ENCODE data around the gene HELZ2.

Gene HELZ2

DNA sequence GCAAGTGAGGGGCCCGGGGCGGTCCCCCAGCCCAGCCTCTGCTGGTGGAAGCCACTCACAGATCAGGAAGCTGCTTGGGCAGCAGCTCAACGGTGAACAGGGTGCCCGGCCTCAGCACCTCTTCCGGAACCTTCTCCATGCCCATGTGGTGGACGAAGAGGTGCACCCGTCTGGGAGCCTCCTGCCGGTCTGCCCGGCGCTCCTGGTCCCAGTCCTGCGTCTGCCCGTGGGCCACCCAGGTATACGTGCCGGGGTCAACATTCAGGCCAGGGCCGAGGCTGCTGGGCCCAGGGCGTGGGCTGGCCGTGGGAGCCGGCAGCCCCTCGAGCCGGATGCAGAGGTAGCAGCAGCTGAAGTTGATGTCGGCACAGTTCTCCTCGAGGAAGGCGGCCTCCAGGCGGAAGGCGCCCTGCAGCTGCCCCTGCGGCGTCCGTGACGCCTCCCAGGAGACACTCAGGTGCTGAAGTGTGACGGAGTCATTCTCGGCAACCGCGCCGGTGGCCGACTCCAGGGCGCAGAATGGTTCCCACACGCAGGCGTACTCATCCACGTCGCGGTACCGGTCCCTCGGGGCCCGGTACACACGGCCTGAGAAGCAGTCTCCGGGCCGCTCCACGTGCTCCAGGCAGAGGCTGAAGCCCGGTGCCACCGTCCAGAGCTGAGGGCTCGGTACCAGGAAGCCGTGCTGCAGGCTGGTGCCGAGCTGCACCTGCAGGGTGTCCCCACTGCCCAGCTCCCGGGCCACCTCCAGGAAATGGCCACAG is 11.4 kb downstream of the HELZ2 start:
- TF ChIP-seq, protein P1, sequence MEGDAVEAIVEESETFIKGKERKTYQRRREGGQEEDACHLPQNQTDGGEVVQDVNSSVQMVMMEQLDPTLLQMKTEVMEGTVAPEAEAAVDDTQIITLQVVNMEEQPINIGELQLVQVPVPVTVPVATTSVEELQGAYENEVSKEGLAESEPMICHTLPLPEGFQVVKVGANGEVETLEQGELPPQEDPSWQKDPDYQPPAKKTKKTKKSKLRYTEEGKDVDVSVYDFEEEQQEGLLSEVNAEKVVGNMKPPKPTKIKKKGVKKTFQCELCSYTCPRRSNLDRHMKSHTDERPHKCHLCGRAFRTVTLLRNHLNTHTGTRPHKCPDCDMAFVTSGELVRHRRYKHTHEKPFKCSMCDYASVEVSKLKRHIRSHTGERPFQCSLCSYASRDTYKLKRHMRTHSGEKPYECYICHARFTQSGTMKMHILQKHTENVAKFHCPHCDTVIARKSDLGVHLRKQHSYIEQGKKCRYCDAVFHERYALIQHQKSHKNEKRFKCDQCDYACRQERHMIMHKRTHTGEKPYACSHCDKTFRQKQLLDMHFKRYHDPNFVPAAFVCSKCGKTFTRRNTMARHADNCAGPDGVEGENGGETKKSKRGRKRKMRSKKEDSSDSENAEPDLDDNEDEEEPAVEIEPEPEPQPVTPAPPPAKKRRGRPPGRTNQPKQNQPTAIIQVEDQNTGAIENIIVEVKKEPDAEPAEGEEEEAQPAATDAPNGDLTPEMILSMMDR (IDR thresholded peaks at IDR 0.05): no peak

DNA sequence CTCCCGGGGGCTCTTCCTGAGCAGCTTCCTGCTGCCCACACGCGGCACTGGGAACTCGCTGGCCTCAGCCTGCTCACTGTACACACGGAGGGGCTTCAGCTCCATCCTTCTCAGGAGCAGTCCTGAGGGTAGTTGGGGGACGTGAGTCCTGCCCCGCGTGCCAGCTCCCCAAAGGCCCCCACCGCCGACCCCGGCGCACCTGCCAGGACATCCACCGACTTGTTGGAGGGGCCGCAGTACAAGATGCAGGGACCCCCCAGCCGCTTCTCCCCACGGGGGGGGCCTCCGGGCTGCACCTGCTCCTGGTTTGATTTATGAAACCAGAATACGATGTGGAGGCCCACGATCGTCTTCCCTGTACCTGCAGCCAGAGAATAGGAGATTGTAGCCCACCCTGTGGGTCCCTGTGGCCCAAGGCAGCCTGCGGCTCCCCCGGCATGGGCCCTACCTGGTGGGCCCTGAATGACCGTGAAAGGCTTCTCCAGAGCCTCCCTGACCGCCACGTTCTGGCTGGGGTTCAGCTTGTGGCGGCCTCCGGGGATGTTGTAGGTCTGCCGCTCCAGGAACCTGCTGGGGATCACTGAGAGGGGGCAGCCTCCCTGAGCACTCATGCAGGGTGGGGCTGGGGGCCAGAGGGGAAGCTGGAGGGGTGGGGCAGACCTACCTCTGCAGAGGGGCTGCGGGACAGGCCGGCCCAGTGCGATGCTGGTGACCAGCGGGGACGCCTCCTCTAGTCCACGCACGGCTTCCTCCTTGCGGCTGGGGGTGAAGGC is 12.2 kb downstream of the HELZ2 start:
- TF ChIP-seq, protein P1 (IDR thresholded peaks at IDR 0.05): no peak

DNA sequence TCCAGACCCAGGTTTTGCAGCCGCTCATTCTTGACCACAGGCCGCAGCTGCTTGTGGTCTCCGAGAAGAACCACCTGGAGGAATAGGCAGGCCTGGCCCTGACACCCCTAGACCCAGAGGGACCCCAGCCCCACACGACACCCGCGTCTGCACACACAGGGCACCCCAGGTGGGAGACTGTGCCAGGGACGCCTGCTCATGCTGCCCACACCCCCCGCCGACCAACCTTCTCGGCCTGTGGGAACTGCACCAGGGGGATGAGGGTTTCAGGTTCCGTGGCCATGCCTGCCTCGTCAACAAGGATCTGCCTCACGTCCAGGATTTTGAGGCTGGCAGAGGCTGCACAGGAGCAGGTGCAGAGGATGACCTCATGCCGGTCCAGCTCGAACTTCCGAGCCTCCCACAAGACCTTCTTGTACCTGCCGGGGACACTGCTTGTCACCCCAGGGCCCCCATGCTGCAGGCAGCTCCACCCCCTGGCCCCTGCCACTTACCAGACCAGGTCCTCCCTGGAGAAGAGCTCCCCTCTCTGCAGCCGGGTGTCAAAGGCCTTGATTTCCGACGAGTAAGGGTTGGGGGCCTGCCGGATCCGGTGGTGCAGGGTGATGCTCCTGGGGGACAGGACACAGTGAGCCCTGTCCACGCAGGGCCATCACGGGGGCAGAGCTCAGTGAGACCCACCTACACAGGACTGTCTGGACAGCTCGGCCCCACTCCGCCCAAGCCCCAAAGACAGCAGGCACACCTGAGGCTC is 13.0 kb downstream of the HELZ2 start:
- TF ChIP-seq, protein P1 (IDR thresholded peaks at IDR 0.05): no peak

DNA sequence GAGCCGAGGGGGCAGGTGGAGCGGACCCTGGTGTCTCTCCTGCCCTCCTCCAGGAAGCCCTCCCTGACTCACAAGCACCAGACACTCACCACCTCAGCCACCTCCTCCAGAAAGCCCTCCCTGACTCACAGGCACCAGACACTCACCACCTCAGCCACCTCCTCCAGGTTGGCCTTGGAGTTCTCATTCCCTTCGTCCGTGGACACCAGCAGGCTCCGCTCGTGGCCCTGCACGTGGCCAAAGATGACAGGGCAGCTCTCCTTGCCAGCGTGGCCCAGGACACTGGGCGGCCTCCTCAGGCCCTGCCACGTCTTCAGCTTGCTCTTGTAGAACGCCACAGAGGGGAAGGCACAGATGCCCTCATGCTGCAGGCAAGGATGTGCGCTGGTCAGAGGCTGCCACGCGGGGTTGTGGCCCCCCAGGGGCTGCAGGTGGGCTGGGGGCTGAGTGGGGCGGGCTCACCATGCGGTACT is 13.7 kb downstream of the HELZ2 start:
- TF ChIP-seq, protein P1 (IDR thresholded peaks at IDR 0.05): no peak

DNA sequence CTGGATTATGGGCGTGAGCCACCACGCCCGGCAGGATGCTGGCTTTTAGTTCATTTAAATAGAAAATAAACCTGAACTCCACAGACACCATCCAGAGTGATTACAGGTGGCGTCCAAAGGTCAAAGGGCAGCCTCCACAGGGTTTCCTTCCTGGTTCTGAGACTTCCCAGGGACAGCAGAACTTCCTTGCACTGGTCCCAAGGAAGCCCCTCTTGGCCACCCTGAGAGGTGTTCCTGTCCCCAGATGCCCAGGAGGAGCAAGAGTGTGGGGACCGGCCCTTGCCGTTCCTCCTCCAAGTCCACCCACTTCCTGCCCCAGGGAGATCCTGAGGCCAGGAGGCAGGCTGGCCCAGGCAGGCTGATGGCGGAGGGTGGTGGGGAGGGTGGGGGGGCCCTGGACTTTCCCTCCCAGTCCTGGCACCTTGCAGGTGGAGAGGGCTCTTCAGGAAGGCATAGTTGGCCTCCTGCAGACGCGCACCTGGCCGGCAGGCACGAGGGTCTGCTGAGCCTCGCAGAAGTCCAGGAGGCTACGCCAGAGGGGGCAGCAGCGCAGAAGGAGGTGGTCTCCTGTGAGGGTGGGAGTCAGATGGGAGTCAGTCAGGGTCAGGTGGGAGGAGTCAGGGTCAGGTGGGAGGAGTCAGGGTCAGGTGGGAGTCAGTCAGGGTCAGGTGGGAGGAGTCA is 15.1 kb downstream of the HELZ2 start:
- TF ChIP-seq, protein P1 (IDR thresholded peaks at IDR 0.05): no peak

DNA sequence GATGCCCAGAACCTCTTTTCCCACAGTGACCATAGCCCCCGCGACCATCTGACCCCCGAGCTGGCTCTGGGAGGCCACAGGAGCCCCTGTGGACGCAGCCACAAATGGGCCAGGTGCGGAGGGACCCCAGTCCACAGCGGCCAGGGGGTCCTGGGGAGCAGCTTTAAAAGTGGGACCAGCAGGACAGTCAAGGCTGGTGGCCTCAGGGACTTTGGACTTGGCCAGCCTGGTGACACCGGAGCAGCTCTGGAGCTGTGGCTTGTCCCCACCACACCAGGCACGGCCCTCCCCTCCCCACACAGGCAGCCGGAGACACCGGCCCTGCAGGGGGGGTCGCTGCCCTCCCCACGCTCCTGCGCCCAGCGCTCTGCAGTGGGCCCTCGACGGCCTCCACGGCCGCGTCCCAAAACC is 16.6 kb downstream of the HELZ2 start:
- TF ChIP-seq, protein P1 (IDR thresholded peaks at IDR 0.05): no peak

Data from LNCAP (cell line).